SK-N-SH (cell line): Measurements from ENCODE around the gene C19orf12. TPM values are rescaled to one million over a fixed set of nuclear protein-coding genes. Genes with fewer than 3 reads are reported as not detected.

Experiments
- CTCF ChIA-PET: fragments of 300-600, 350-600 bp; formaldehyde crosslinking; extraction: SDS; loops from one replicate; lab custom pipeline; 2021; lab: Yijun Ruan, JAX
- POLR2A ChIA-PET: fragments of 350-600 bp; sonication (Branson Sonifier 250); formaldehyde crosslinking; extraction: SDS; loops from one replicate; lab custom pipeline; 2020; ENCODE audit warnings: antibody characterized with exemption, inconsistent platforms; lab: Yijun Ruan, JAX
- DNase-seq: peaks from one replicate; pipeline ENCODE4 v3.0.0; 2012
- H2AFZ ChIP-seq: fragments of 200-600 bp; sonication (generic); 2 replicates; pipeline ENCODE4 v1.8.1; 2016; ENCODE audit warnings: antibody characterized with exemption, mild to moderate bottlenecking, low read depth
- H3F3A ChIP-seq: fragments of 200-600 bp; sonication (generic); replicated peaks from 2 replicates; pipeline ENCODE3; 2016; ENCODE audit warnings: antibody characterized with exemption, mild to moderate bottlenecking; ENCODE audit not compliant: insufficient read depth
- H3K27ac ChIP-seq, 2 experiments: fragments of 200-500 bp in 1 of 2; fragments of 200-600 bp in 1 of 2; sonication (Bioruptor generic) in 1 of 2; sonication (generic), shearing (Covaris generic) in 1 of 2; 2 replicates each; pipeline versions ENCODE4 v1.5.1 to v1.6.1; 2014 to 2016; ENCODE audit warnings: low read depth in 2 of 2, inconsistent platforms in 1 of 2, low read length in 1 of 2, mild to moderate bottlenecking in 1 of 2, mixed read lengths in 1 of 2
- H3K27me3 ChIP-seq: fragments of 200-600 bp; sonication (generic), shearing (Covaris generic); 2 replicates; pipeline ENCODE4 v1.6.1; 2016; ENCODE audit warnings: mixed run types; ENCODE audit not compliant: insufficient read depth
- H3K36me3 ChIP-seq, 2 experiments: fragments of 200-500 bp in 1 of 2; fragments of 200-600 bp in 1 of 2; sonication (Bioruptor generic) in 1 of 2; sonication (generic) in 1 of 2; replicated peaks in 1 of 2; 2 replicates each; pipeline versions ENCODE3 to v1.5.1; 2014 to 2016; ENCODE audit warnings: low read length in 1 of 2, mild to moderate bottlenecking in 1 of 2; ENCODE audit not compliant: insufficient read depth in 2 of 2, control insufficient read depth in 1 of 2
- H3K4me1 ChIP-seq, 2 experiments: fragments of 200-500 bp in 1 of 2; fragments of 200-600 bp in 1 of 2; sonication (Bioruptor generic) in 1 of 2; sonication (generic), shearing (Covaris generic) in 1 of 2; 2 replicates each; pipeline versions ENCODE4 v1.5.1 to v1.6.1; 2014 to 2016; ENCODE audit warnings: low read depth in 1 of 2, low read length in 1 of 2, mixed run types in 1 of 2; ENCODE audit not compliant: insufficient read depth in 2 of 2, control insufficient read depth in 1 of 2
- H3K4me2 ChIP-seq: fragments of 200-600 bp; sonication (generic), shearing (Covaris generic); 2 replicates; pipeline ENCODE4 v1.6.1; 2017; ENCODE audit warnings: mixed run types
- H3K4me3 ChIP-seq, 2 experiments: fragments of 200-500 bp in 1 of 2; fragments of 200-600 bp in 1 of 2; sonication (Bioruptor generic) in 1 of 2; sonication (generic), shearing (Covaris generic) in 1 of 2; 2 replicates each; pipeline versions ENCODE4 v1.5.1 to v1.8.1; 2014 to 2016; ENCODE audit warnings: low read depth in 2 of 2, inconsistent platforms in 1 of 2, low read length in 1 of 2, mild to moderate bottlenecking in 1 of 2, mixed read lengths in 1 of 2, moderate library complexity in 1 of 2
- H3K79me2 ChIP-seq: fragments of 200-600 bp; sonication (generic); 2 replicates; pipeline ENCODE4 v1.8.1; 2017; ENCODE audit warnings: mild to moderate bottlenecking; ENCODE audit not compliant: insufficient read depth
- H3K9ac ChIP-seq: fragments of 200-600 bp; sonication (generic); 2 replicates; pipeline ENCODE4 v1.6.1; 2017; ENCODE audit warnings: mixed run types
- H3K9me2 ChIP-seq: fragments of 200-600 bp; sonication (generic); 2 replicates; pipeline ENCODE4 v1.6.1; 2017; ENCODE audit warnings: mixed run types
- H3K9me3 ChIP-seq: fragments of 200-600 bp; sonication (generic); 2 replicates; pipeline ENCODE4 v1.6.1; 2017; ENCODE audit warnings: mixed run types, mild to moderate bottlenecking, moderate library complexity
- H4K20me1 ChIP-seq: fragments of 200-600 bp; sonication (generic); 2 replicates; pipeline ENCODE4 v1.6.1; 2017; ENCODE audit warnings: mild to moderate bottlenecking, mixed run types; ENCODE audit not compliant: insufficient read depth
- ELF1 ChIP-seq: IDR thresholded peaks from 2 replicates; pipeline ENCODE4 v1.4.0; 2012
- EP300 ChIP-seq, 2 experiments: IDR thresholded peaks; 2 replicates each; pipeline versions ENCODE4 v1.4.0 to v1.6.1; 2012; ENCODE audit warnings: borderline replicate concordance in 1 of 2, low read depth in 1 of 2, low read length in 1 of 2
- FOXM1 ChIP-seq: IDR thresholded peaks from 2 replicates; pipeline ENCODE4 v1.4.0; 2012; ENCODE audit warnings: low read depth, mild to moderate bottlenecking
- GABPA ChIP-seq: IDR thresholded peaks from 2 replicates; pipeline ENCODE4 v1.4.0; 2012; ENCODE audit warnings: low read depth, mild to moderate bottlenecking
- JUND ChIP-seq: IDR thresholded peaks from 2 replicates; pipeline ENCODE4 v1.4.0; 2012
- NFIC ChIP-seq: IDR thresholded peaks from 2 replicates; pipeline ENCODE4 v1.4.0; 2012; ENCODE audit warnings: borderline replicate concordance
- NRF1 ChIP-seq: IDR thresholded peaks from 2 replicates; pipeline ENCODE4 v1.6.1; 2012; ENCODE audit warnings: low read depth, mild to moderate bottlenecking, low read length
- POLR2AphosphoS5 ChIP-seq: IDR thresholded peaks from 2 replicates; pipeline ENCODE4 v1.6.1; 2012; ENCODE audit warnings: low read depth, low read length
- RAD21 ChIP-seq: IDR thresholded peaks from 2 replicates; pipeline ENCODE4 v1.6.1; 2012; ENCODE audit warnings: mild to moderate bottlenecking, low read length
- RCOR1 ChIP-seq: fragments of 150-350 bp; IDR thresholded peaks from 2 replicates; pipeline ENCODE4 v1.6.1; 2017; ENCODE audit warnings: antibody characterized with exemption, low read length
- TCF12 ChIP-seq: IDR thresholded peaks from 2 replicates; pipeline ENCODE4 v1.4.0; 2012
- TEAD4 ChIP-seq: IDR thresholded peaks from 2 replicates; pipeline ENCODE4 v1.4.0; 2012; ENCODE audit warnings: mild to moderate bottlenecking, borderline replicate concordance; ENCODE audit not compliant: insufficient read depth
- WGBS: methylation state at CpG from one replicate; pipeline ENCODE4 v1.1.6; 2017; ENCODE audit warnings: low lambda C conversion rate; 5-methylcytosine and 5-hydroxymethylcytosine counted together
- polyA plus RNA-seq, 3 experiments: library from polyadenylated mRNA; depleted of rRNA; stranded (reverse); fragments of >200 nt; gene quantifications; 2 replicates each; pipeline ENCODE4 v1.2.3, GENCODE V29; 2012
- TF ChIP-seq, protein P1 (sequence below): IDR thresholded peaks from 2 replicates; pipeline ENCODE4 v1.4.0; 2012; ENCODE audit warnings: low read depth, borderline replicate concordance
- TF ChIP-seq, protein P2 (sequence below): IDR thresholded peaks from 2 replicates; pipeline ENCODE4 v1.4.0; 2012; ENCODE audit warnings: low read depth, borderline replicate concordance
- TF ChIP-seq, protein P3 (sequence below): fragments of 150-350 bp; IDR thresholded peaks from 2 replicates; pipeline ENCODE4 v1.6.1; 2016; ENCODE audit warnings: mild to moderate bottlenecking, low read depth, low read length
- TF ChIP-seq, protein P4 (sequence below): fragments of 200-600 bp; sonication (generic); IDR thresholded peaks from 2 replicates; pipeline ENCODE4 v1.6.1; 2017; ENCODE audit warnings: antibody characterized with exemption, mild to moderate bottlenecking, moderate library complexity
- TF ChIP-seq, protein P5 (sequence below): IDR thresholded peaks from 2 replicates; pipeline ENCODE4 v1.6.1; 2012; ENCODE audit warnings: mild to moderate bottlenecking, low read depth, low read length, moderate library complexity

The C19orf12 gene
- polyA plus RNA-seq, 1 of the 3 experiments (the other 2 are of a cell fraction), result 30.5 TPM

DNA sequence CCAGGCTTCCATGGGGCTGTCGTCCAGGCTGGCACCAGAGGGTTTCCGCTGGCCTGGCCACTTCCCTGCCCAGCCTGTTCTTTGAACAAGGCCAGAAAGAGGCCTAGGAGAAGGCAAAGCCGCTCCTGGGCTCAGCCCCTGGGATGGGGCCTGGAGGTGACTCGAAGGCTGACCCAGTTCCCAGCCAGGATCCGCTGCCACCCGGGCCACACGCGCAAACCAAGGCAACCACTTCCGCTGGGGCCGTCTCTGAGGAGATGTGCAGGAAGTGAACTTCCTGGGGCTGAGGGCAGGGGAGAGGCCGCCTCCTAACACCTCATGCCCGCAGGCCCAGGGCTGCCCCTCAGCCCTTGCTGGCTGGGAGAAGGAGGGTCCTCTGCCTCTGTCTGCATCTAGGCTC, 34.6 kb downstream of the C19orf12 start:
- Histone ChIP-seq H4K20me1 (no peaks in the 10 kb centered on the region), H3K79me2 (no peaks in the 10 kb centered on the region), H3K4me1 (peaks cover 0 to 8% of the 10 kb centered on the region in 2 experiments; a peak in 1 of 4 replicates), H3K27me3 (no peaks in the 10 kb centered on the region), H3K9ac (no peak overlapping the region), H3K36me3 (peaks cover 0 to 3% of the 10 kb centered on the region in 2 experiments), H3K4me3 (no peak overlapping the region), H2AFZ (no peak overlapping the region), H3K4me2 (no peak overlapping the region), H3F3A (no peaks in the 10 kb centered on the region), H3K9me3 (no peaks in the 10 kb centered on the region), H3K27ac (no peak overlapping the region), H3K9me2 (no peaks in the 10 kb centered on the region)
- ChIA-PET POLR2A (no interaction called here), CTCF (interaction anchor here (1.0 to 2.5 kb wide), 2 partner anchors 14 to 70 kb away, joined by 5 to 9 read pairs; no protein-coding TSS in a partner anchor)
- no peak for TF ChIP-seq RAD21
- no peak for DNase-seq
- 66% methylated on average over 3 of the region's 12 CpGs for WGBS

DNA sequence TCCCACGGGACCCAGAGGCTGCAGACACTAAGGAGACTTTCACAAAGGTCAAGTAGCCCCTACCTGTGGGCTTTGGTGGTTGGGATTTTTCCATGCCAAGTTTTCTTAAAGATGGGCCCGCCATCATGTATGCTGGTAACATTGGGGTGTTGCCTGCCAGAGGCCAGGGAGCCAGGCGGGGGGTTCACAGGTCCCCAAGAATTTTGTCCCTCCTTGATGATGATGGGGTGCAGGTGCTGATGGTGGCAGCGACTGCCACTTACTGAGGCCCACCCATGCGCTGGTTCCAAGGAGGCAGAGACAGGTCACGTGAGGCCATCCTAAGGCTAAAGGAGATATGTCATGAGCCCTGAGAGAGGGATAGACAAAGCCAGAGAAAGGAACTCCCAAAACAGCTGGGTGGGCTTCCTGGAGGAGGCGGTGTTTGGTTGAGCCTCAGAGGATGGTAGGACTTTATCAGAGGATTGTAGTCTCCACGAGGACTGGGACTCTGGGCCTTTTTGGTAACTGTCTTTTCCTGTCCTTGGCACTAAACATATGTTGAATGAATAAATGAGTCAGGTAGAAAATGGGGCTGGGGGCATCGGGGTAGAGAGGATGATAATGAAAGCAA, 35.4 kb downstream of the C19orf12 start:
- ChIA-PET CTCF (interaction anchor here (2.2 kb wide), 1 partner anchor 15 kb away, joined by 10 read pairs; no protein-coding TSS in a partner anchor), POLR2A (no interaction called here)
- Histone ChIP-seq H4K20me1 (no peaks in the 10 kb centered on the region), H3K4me2 (no peak overlapping the region), H3K9ac (no peak overlapping the region), H3K27me3 (no peaks in the 10 kb centered on the region), H3K9me3 (no peaks in the 10 kb centered on the region), H3K79me2 (no peaks in the 10 kb centered on the region), H3F3A (no peaks in the 10 kb centered on the region), H3K9me2 (no peaks in the 10 kb centered on the region), H3K4me1 (peaks cover 0 to 8% of the 10 kb centered on the region in 2 experiments; a peak in 1 of 4 replicates), H3K4me3 (no peak overlapping the region), H3K27ac (no peak overlapping the region), H3K36me3 (peaks cover 0 to 7% of the 10 kb centered on the region in 2 experiments), H2AFZ (no peak overlapping the region)
- DNase-seq, result no peak
- 85% methylated on average over 8 of the region's 9 CpGs for WGBS
- TF ChIP-seq POLR2AphosphoS5, result no peak
- TF ChIP-seq GABPA, result no peak
- TF ChIP-seq, protein P1, sequence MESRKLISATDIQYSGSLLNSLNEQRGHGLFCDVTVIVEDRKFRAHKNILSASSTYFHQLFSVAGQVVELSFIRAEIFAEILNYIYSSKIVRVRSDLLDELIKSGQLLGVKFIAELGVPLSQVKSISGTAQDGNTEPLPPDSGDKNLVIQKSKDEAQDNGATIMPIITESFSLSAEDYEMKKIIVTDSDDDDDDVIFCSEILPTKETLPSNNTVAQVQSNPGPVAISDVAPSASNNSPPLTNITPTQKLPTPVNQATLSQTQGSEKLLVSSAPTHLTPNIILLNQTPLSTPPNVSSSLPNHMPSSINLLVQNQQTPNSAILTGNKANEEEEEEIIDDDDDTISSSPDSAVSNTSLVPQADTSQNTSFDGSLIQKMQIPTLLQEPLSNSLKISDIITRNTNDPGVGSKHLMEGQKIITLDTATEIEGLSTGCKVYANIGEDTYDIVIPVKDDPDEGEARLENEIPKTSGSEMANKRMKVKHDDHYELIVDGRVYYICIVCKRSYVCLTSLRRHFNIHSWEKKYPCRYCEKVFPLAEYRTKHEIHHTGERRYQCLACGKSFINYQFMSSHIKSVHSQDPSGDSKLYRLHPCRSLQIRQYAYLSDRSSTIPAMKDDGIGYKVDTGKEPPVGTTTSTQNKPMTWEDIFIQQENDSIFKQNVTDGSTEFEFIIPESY, result no peak
- no peak for TF ChIP-seq RCOR1
- TF ChIP-seq NRF1, result no peak
- TF ChIP-seq, protein P2, sequence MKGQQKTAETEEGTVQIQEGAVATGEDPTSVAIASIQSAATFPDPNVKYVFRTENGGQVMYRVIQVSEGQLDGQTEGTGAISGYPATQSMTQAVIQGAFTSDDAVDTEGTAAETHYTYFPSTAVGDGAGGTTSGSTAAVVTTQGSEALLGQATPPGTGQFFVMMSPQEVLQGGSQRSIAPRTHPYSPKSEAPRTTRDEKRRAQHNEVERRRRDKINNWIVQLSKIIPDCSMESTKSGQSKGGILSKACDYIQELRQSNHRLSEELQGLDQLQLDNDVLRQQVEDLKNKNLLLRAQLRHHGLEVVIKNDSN, result no peak
- TF ChIP-seq JUND, result no peak
- TF ChIP-seq, protein P3, sequence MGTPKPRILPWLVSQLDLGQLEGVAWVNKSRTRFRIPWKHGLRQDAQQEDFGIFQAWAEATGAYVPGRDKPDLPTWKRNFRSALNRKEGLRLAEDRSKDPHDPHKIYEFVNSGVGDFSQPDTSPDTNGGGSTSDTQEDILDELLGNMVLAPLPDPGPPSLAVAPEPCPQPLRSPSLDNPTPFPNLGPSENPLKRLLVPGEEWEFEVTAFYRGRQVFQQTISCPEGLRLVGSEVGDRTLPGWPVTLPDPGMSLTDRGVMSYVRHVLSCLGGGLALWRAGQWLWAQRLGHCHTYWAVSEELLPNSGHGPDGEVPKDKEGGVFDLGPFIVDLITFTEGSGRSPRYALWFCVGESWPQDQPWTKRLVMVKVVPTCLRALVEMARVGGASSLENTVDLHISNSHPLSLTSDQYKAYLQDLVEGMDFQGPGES, result no peak
- TF ChIP-seq TEAD4, result no peak
- TF ChIP-seq, protein P4, sequence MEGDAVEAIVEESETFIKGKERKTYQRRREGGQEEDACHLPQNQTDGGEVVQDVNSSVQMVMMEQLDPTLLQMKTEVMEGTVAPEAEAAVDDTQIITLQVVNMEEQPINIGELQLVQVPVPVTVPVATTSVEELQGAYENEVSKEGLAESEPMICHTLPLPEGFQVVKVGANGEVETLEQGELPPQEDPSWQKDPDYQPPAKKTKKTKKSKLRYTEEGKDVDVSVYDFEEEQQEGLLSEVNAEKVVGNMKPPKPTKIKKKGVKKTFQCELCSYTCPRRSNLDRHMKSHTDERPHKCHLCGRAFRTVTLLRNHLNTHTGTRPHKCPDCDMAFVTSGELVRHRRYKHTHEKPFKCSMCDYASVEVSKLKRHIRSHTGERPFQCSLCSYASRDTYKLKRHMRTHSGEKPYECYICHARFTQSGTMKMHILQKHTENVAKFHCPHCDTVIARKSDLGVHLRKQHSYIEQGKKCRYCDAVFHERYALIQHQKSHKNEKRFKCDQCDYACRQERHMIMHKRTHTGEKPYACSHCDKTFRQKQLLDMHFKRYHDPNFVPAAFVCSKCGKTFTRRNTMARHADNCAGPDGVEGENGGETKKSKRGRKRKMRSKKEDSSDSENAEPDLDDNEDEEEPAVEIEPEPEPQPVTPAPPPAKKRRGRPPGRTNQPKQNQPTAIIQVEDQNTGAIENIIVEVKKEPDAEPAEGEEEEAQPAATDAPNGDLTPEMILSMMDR, result no peak
- no peak for TF ChIP-seq FOXM1
- TF ChIP-seq, protein P5, sequence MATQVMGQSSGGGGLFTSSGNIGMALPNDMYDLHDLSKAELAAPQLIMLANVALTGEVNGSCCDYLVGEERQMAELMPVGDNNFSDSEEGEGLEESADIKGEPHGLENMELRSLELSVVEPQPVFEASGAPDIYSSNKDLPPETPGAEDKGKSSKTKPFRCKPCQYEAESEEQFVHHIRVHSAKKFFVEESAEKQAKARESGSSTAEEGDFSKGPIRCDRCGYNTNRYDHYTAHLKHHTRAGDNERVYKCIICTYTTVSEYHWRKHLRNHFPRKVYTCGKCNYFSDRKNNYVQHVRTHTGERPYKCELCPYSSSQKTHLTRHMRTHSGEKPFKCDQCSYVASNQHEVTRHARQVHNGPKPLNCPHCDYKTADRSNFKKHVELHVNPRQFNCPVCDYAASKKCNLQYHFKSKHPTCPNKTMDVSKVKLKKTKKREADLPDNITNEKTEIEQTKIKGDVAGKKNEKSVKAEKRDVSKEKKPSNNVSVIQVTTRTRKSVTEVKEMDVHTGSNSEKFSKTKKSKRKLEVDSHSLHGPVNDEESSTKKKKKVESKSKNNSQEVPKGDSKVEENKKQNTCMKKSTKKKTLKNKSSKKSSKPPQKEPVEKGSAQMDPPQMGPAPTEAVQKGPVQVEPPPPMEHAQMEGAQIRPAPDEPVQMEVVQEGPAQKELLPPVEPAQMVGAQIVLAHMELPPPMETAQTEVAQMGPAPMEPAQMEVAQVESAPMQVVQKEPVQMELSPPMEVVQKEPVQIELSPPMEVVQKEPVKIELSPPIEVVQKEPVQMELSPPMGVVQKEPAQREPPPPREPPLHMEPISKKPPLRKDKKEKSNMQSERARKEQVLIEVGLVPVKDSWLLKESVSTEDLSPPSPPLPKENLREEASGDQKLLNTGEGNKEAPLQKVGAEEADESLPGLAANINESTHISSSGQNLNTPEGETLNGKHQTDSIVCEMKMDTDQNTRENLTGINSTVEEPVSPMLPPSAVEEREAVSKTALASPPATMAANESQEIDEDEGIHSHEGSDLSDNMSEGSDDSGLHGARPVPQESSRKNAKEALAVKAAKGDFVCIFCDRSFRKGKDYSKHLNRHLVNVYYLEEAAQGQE, result no peak
- TF ChIP-seq NFIC, result no peak
- no peak for TF ChIP-seq ELF1
- no peak for TF ChIP-seq TCF12
- no peak for TF ChIP-seq EP300 (IDR thresholded peaks at IDR 0.05; ENCODE audit: borderline replicate concordance in 1 of 2, low read depth in 1 of 2, low read length in 1 of 2)
